Measurements from ENCODE around the gene BAHCC1.

DNA sequence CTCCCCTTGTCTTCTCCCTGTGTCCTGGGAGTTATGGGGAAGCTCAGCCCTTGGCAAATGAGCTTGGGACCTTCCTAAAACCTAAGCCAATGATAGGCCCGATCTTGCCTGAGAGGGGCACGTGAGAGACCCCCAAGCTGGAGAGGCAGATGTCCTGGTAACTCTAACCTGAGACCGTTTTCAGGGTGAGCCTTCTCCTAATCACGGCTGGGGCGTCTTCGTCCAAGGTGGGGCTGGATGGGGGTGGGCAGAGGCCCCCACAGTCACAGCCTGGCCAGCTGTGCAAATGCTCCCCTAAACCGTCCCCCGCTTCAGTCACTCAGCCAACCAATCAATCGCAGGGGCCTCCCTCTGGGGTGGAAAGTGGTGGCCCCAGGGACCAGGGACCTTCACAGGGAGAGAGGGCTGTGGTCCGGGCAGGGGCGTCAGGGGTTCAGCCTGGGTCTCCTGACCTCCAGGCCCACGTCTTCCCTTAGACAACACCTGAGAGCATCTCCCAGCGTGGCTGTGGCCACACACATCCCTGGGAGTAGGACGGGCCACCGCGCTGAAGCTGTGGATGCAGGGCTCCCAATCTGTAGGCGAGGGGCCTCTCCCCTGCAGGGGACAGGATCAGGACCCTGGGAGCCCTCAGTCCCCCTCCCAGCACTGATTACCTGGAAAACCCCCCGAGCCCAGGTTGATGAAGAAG is 86.7 kb downstream of the BAHCC1 start:
- TF ChIP-seq, protein P1, sequence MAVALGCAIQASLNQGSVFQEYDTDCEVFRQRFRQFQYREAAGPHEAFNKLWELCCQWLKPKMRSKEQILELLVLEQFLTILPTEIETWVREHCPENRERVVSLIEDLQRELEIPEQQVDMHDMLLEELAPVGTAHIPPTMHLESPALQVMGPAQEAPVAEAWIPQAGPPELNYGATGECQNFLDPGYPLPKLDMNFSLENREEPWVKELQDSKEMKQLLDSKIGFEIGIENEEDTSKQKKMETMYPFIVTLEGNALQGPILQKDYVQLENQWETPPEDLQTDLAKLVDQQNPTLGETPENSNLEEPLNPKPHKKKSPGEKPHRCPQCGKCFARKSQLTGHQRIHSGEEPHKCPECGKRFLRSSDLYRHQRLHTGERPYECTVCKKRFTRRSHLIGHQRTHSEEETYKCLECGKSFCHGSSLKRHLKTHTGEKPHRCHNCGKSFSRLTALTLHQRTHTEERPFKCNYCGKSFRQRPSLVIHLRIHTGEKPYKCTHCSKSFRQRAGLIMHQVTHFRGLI (CRISPR knock-in tag; IDR thresholded peaks at IDR 0.05): no peak
- no peak; the same call in 1 of the 2 replicates for TF ChIP-seq POLR2A (conservative IDR thresholded peaks at IDR 0.05)
- TF ChIP-seq DIDO1 (tag; IDR thresholded peaks at IDR 0.05; ENCODE audit: low read depth): no peak
- no peak for TF ChIP-seq SRF (CRISPR knock-in tag; IDR thresholded peaks at IDR 0.05)
- no peak for TF ChIP-seq TBP (optimal IDR thresholded peaks at IDR 0.05; ENCODE audit: low read depth, low read length)
- TF ChIP-seq, protein P2, sequence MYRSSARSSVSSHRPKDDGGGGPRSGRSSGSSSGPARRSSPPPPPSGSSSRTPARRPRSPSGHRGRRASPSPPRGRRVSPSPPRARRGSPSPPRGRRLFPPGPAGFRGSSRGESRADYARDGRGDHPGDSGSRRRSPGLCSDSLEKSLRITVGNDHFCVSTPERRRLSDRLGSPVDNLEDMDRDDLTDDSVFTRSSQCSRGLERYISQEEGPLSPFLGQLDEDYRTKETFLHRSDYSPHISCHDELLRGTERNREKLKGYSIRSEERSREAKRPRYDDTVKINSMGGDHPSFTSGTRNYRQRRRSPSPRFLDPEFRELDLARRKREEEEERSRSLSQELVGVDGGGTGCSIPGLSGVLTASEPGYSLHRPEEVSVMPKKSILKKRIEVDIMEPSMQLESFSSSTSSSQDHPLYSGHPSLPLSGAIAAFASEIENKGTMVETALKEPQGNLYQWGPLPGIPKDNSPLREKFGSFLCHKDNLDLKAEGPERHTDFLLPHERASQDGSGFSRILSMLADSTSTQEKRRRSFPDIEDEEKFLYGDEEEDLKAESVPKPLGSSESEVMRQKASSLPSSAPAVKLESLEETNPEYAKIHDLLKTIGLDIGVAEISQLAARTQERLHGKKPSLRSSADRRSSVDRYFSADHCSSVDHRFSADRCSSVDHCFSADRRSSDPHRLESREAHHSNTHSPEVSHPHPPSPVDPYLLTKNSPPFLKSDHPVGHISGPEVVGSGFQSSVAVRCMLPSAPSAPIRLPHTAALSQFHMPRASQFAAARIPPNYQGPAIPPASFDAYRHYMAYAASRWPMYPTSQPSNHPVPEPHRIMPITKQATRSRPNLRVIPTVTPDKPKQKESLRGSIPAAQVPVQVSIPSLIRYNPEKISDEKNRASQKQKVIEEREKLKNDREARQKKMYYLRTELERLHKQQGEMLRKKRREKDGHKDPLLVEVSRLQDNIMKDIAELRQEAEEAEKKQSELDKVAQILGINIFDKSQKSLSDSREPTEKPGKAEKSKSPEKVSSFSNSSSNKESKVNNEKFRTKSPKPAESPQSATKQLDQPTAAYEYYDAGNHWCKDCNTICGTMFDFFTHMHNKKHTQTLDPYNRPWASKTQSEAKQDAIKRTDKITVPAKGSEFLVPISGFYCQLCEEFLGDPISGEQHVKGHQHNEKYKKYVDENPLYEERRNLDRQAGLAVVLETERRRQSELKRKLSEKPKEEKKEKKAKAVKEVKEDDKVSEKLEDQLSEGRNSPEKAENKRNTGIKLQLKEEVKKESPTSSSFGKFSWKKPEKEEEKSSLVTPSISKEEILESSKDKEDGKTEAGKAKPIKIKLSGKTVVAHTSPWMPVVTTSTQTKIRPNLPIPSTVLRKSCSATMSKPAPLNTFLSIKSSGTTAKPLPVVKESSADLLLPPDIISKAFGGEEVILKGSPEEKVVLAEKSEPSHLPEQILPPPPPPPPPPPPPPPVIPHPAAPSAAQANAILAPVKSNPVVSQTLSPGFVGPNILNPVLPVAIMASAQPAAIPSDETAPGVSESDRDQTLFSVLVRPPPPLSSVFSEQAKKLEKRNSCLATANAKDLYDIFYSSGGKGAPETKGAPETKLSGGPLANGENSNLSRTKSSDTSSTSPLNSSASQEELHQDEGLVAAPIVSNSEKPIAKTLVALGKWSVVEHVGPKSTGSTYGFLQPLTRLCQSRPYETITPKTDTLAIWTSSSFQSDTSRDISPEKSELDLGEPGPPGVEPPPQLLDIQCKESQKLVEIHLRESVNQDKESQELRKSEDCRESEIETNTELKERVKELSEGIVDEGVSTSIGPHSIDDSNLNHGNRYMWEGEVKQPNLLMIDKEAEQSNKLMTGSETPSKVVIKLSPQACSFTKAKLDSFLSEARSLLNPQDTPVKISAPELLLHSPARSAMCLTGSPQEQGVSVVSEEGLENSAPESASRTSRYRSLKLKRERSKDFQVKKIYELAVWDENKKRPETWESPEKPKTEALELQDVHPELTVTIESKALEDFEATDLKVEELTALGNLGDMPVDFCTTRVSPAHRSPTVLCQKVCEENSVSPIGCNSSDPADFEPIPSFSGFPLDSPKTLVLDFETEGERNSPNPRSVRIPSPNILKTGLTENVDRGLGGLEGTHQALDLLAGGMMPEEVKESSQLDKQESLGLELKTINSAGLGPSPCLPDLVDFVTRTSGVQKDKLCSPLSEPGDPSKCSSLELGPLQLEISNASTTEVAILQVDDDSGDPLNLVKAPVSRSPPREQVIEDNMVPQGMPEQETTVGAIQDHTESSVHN (IDR thresholded peaks at IDR 0.05; ENCODE audit: borderline replicate concordance in 1 of 2, low read depth in 1 of 2): no peak
- TF ChIP-seq, protein P3, sequence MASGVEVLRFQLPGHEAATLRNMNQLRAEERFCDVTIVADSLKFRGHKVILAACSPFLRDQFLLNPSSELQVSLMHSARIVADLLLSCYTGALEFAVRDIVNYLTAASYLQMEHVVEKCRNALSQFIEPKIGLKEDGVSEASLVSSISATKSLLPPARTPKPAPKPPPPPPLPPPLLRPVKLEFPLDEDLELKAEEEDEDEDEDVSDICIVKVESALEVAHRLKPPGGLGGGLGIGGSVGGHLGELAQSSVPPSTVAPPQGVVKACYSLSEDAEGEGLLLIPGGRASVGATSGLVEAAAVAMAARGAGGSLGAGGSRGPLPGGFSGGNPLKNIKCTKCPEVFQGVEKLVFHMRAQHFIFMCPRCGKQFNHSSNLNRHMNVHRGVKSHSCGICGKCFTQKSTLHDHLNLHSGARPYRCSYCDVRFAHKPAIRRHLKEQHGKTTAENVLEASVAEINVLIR (CRISPR knock-in tag; IDR thresholded peaks at IDR 0.05): no peak
- no peak for TF ChIP-seq ARHGAP35 (IDR thresholded peaks at IDR 0.05; ENCODE audit: partially characterized antibody)
- TF ChIP-seq TAL1 (IDR thresholded peaks at IDR 0.05): no peak
- no peak for TF ChIP-seq TAF1 (IDR thresholded peaks at IDR 0.05; ENCODE audit: control insufficient read depth, extremely low read depth, insufficient read depth, low read length, severe bottlenecking)
- no peak for TF ChIP-seq KDM4B (IDR thresholded peaks at IDR 0.05; ENCODE audit: borderline replicate concordance in 2 of 2, low read depth in 1 of 2)
- no peak for TF ChIP-seq PCBP1 (IDR thresholded peaks at IDR 0.05; ENCODE audit: low read depth, low read length, poor library complexity, severe bottlenecking)
- no peak for TF ChIP-seq ZNF282 (CRISPR knock-in tag; IDR thresholded peaks at IDR 0.05)
- TF ChIP-seq, protein P4, sequence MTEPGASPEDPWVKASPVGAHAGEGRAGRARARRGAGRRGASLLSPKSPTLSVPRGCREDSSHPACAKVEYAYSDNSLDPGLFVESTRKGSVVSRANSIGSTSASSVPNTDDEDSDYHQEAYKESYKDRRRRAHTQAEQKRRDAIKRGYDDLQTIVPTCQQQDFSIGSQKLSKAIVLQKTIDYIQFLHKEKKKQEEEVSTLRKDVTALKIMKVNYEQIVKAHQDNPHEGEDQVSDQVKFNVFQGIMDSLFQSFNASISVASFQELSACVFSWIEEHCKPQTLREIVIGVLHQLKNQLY (CRISPR knock-in tag; conservative IDR thresholded peaks at IDR 0.05): no peak
